ENCODE measurements around the gene RNF126.
"Not testable (repeated sequence)": the region's sequence is repeated elsewhere in the genome, so short reads cannot be mapped to it uniquely, and the experiment has no call there.

The RNF126 gene

DNA sequence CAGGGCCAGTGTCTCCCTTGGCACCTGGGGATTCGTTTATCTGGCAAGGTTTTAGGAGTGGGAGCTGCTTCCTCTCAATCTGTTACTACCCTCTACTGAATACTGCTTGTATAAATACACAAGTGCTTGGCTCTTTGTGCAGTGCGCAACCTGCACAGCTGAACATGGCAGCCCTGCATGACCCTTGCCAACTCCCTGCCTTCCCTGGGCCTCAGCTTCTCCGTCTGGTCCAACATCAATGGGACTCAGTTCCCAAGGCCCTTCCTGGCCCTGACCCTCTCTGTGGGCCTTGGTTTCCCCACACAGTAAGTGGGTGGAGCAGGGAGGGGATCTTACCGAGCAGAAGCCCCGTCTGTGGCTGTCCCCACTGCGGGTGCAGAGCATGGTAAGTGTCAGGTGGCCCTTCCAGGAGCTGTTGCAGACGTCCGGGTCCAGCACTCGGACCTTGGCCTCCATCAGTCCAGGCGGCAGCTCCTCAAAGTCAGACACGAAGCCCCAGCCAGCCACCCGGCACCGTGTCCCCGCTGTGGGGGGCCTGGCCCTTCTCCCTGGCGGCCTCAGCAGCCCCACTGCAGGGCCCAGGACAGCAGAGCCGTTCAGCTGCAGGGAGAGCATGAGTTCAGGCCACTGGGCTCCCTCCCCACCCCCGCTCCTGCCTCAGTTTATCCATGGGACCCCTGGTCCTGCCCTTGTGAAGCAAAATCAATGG is 23.7 kb upstream of the RNF126 start:
- DNase-seq (ENCODE audit: low read depth in 1 of 2, low spot score in 1 of 2) = no peak

DNA sequence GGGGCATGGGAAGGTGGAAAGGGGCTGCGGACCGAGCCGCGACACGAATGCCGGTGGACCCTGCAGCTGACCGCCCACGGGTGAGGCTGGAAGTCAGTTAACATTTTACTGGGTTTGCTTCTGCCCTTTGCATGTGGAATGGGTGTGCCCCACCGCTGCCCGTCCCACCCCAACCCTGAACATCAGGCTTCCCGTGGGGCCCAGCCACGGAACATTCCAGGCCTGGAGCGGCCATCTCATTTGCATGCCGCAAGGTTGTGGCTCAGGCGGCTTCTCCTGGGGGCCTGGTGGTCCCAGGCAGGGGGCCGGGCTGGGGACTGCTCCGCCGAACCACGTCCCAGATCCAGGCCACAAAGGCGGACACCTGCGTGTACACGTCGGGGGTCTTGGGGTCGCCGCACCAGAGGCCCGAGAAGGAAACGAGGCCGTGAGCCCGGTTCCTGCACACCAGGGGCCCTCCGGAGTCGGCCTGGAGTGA is 22.5 kb upstream of the RNF126 start:
- no peak for DNase-seq (ENCODE audit: low read depth in 1 of 2, low spot score in 1 of 2)

DNA sequence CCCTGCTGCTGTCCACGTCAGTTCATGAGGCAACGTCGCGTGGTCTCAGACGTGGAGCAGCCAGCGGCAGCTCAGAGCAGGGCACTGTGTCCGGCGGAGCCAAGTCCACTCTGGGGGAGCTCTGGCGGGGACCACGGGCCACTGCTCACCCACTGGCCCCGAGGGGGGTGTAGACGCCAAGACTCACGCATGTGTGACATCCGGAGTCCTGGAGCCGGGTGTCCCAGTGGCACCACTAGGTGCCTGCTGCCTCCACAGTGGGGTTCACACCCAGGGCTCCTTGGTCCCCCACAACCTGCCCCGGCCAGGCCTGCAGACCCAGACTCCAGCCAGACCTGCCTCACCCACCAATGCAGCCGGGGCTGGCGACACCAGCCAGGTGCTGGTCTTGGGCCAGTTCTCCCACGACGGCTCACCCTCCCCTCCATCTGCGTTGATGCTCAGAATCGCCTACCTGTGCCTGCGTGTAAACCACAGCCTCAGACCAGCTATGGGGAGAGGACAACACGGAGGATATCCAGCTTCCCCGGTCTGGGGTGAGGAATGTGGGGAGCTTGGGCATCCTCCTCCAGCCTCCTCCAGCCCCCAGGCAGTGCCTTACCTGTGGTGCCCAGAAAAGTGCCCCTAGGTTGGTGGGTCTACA is 19.8 kb upstream of the RNF126 start:
- no peak for DNase-seq (ENCODE audit: low read depth in 1 of 2, low spot score in 1 of 2)

DNA sequence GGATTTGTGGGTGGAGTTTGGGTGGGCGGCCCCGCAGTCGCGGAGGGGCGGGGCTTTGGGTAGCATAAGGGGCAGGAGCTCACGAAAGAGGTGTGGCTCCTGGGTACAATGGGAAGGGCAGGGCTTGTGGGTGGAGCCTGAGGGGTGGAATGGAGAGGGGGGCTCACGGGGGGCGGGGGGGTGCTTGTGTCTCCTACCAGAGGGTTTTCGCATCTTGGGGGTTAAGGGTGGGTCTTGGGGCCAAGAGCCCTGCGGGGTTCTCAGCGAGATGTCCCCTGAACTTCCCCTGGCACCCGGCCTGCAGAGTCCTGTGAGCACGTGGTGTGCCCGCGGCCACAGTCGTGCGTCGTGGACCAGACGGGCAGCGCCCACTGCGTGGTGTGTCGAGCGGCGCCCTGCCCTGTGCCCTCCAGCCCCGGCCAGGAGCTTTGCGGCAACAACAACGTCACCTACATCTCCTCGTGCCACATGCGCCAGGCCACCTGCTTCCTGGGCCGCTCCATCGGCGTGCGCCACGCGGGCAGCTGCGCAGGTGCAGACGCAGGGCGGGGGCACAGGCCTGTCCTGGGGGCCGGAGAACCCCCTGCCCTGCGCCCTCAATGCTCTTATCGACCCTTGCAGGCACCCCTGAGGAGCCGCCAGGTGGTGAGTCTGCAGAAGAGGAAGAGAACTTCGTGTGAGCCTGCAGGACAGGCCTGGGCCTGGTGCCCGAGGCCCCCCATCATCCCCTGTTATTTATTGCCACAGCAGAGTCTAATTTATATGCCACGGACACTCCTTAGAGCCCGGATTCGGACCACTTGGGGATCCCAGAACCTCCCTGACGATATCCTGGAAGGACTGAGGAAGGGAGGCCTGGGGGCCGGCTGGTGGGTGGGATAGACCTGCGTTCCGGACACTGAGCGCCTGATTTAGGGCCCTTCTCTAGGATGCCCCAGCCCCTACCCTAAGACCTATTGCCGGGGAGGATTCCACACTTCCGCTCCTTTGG is 18.3 kb upstream of the RNF126 start:
- no peak for DNase-seq (ENCODE audit: low read depth in 1 of 2, low spot score in 1 of 2)

DNA sequence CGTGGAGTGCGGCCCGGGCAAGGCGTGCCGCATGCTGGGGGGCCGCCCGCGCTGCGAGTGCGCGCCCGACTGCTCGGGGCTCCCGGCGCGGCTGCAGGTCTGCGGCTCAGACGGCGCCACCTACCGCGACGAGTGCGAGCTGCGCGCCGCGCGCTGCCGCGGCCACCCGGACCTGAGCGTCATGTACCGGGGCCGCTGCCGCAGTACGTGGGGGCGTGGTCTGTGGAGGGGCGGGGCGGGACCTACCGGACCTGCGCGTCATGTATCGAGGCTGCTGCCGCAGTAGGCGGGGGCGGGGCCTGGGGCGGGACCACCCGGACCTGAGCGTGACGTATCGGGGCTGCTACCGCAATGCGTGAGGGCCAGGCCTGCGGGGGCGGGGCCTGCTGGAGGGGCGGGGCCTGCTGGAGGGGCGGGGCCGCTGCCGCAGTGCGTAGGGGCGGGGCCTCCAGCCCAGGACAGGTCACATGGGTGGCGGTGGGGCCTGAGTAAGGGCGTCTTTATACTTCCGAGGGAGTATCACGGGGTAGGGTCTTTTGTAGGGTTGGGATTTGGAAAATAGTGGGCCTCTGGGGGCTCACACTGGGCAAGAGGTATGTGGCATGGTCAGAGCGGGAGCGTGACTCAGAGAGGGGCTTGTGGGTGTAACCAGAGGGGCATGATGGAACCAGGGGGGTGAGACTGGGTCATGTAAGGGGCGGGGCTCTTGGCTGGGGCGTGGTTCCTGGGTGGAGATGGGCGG is 17.4 kb upstream of the RNF126 start:
- DNase-seq (ENCODE audit: low read depth in 1 of 2, low spot score in 1 of 2) = peak; percentile 99

DNA sequence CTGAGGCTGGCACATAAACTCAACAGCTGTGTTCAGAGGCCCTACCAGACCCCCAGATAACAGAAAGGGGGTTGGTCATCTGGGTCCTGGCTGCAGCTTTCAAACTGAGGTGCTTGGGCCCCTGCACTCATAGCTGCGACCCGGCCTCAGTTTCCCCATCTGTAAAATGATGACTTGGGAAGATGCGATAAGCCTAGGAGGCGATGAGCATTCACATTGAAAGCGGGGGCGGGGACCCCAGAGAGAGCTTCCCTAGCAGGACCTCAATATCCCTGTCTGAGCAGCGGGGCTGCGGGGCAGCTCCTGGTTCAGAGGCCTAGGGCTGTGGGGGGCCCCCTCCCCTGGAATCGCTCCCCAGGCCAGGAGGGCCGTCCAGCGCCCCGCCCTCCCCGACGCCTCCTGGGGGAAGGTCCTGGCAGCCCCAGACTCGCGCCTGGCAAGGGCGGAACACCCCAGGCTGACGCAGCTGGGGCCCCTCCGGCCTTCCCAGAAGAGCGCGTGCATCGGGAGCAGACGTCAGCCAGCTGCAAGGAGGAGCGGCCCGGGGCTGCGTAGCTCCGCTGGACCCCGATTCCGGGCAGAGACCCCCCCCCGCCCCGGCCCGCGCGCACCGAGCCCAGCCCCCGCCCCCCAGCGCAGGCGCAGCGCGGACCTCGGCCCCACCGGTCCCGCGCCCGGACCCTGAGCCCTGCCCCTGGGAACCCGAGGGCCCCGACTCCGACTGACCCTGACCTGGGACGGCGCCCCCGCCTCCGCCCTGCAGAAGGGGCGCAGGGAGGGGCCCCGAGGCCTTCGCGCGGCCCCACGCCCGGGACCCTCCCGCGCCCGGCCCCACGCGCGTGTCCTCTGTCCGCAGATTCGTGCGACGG is 16.6 kb upstream of the RNF126 start:
- no peak for DNase-seq (ENCODE audit: low read depth in 1 of 2, low spot score in 1 of 2)

DNA sequence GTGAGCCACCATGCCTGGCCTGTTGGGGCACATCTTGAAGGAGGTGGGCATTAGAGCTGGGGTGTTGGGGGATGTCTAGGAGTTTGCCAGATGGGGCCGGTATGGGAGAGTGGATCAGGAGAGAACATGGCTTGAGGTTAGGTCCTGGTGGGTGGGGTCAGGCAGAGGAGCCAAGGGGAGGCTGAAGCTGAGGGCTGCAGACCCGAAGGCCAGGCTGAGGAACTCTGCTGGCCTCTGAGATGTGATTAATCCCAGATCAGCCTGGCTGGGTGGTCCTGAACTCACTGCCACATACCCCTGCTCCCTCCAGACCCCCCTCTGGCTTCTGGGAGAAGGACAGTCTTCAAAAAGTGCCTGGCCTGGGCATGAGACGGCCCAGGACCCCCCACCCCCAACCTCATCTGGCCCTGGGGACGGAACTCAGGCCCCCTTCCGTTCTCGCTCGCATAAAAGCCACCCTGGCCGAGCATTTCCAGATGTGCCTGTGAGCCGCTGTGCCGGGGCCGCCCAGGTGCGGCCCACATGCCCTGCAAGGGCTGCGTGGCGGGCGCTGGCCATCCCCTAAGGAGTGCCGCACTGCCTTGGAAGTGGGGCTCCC is 15.9 kb upstream of the RNF126 start:
- DNase-seq (ENCODE audit: low read depth in 1 of 2, low spot score in 1 of 2) = no peak

DNA sequence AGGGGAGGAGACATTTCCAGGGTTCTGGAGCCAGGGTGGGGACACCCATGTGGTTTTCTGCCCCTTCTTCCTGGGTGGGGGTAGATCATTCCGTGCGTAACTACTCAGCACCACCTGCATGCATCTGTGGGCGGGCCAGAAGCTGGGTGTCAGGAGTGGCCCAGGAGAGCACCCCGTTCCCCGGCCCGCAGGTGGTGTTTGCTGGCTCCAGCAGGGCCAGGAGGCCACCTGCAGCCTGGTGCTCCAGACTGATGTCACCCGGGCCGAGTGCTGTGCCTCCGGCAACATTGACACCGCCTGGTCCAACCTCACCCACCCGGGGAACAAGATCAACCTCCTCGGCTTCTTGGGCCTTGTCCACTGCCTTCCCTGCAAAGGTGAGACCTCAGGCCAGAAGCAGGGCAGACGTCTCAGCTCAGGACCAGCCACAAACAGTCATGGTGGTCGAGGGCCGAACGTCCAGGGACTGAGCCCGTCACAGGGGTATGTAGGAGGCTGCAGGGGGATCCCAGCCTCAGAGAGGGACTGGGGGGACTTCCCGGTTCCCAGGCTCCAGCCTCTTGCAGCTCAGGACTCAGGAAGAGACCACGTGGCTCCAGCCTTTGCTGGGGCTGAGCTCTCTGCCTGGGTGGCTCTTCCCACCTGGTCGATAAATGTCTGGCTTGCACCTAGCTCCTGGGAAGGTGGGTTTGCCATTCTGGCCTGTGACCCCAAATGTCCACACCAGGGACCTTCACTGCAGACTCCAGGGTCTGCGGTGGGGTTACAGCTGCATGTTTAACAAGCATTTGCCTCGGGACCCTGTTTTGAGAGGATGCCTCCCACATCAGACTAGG is 14.8 kb upstream of the RNF126 start:
- no peak for DNase-seq (ENCODE audit: low read depth in 1 of 2, low spot score in 1 of 2)

DNA sequence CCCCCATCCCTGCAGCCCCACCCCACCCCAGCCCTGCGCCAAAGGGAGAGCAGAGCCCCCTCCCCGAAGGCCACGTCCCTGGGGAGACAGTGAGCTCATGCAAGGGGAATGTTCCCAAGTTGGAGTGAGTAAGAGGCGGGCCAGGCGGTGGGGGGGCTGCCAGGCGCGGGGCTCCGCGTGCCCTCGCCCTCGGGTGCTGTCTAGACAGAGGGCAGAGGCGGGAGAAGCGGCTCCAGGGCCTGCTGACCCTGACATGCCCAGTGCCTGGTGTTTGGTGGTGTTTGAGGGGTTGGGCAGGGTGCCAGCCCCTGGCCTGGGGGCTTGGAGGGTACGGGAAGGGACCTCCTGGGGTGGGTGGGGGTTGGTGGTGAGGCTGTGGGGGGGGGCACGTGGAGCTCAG is 14.2 kb upstream of the RNF126 start:
- no peak for DNase-seq (ENCODE audit: low read depth in 1 of 2, low spot score in 1 of 2)

DNA sequence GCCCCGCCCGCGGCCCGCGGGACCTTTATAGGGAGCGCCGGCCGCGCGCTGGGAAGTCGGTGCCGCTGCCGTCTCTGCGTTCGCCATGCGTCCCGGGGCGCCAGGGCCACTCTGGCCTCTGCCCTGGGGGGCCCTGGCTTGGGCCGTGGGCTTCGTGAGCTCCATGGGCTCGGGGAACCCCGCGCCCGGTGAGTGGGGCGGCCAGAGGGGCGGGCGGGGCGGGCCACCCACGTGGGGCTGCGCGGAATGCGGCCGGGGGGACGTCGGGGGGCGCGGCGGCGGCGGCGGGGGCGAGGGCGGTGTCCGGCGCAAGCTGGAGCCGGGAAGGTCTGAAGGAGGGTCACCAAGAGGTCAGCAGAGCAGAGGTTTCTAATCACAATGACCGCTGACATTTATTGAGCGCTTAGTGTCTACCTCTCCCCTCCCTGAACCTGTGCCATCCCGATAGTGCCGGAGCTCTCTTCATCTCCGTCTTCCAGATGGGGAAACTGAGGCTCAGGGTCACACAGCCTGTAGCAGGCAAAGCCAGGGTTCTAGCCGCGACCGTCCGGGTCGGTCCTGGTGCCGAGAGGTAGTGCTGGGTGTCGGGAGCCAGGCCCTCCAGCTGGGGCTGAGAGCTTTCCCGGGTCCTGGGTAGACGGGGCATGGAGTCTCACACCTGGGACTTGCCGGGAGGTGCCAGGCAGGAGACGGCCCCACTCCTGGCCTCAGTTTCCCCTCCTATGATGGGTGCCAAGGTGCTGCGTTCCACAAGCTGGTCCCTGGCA is 13.5 kb upstream of the RNF126 start, which contains the start of gene FSTL3:
TSS of gene FSTL3 (plus strand) at position 54 of the 767 bp plus-strand sequence. CDS start at position 86, 32 bp downstream.
- no peak for DNase-seq (ENCODE audit: low read depth in 1 of 2, low spot score in 1 of 2)

DNA sequence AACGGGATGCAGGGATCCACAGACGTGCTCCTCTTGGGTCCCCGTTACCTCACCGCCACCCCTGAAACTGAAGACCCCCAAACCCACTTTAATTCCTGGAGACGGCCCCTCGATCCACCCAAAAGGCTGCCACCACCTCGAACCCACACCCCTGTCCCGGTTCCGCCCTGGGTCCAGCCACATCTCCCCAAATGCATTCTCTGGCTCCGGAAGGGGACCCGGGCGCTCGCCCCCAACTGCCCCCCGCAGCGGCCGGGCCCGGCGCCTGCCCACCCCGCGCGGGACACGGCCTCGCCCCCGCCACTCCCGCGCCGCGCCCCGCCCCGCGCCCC is 13.0 kb upstream of the RNF126 start:
- no peak for DNase-seq (ENCODE audit: low read depth in 1 of 2, low spot score in 1 of 2)

DNA sequence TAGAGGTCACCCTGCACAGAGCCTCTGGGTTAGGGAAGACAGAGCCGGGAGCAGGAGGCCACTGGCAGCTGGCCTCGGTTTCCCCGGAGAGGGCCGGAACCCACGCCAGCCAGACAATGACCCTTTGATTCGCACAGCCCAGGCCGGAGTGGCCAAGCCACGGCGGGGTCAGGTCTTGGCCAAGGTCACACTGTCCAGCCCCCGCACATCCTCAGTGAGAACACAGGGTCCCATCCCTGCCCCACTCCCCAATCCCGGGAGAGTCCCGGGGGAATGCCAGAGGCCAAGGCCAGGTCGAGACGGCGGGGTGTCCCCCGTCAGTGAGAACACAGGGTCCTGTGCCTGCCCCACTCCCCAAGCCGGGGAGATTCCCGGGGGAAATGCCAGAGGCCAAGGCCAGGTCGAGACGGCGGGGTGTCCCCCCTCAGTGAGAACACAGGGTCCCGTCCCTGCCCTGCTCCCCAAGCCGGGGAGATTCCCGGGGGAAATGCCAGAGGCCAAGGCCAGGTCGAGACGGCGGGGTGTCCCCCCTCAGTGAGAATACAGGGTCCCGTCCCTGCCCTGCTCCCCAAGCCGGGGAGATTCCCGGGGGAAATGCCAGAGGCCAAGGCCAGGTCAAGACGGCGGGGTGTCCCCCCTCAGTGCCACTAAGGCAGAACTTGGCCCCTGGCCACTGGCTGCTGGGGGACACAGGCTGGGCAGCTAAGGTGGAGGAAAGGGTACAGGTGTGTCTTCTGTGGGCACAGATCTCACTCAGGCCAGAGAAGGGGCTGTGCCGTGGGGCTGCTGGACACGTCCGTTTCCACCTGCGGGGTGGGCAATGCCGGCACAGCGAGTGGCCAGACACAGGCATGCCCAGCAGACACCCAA is 11.5 kb upstream of the RNF126 start:
- DNase-seq (ENCODE audit: low read depth in 1 of 2, low spot score in 1 of 2) = no peak

DNA sequence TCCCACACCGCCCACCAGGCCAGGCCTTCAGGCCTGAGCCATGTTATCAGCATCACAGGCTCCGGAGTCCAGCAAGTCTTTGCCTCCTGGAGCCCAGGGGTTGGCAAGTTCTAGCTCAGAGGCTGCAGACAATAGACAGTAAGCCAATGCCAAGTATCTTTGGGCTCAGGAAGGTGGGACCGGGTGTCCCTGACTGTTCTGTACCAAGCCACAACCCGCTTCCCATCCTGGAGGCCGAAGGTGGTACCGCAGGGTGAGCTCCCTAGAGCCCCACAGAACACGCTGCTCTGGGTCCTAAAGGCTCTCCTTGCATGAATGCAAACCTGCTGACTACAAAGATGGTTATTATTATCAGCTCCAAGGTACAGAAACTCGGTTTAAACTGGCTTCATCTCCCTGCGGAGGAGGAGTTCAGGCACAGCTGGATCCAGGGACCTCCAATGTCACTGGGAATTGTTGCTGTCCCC is 7.6 kb upstream of the RNF126 start:
- DNase-seq (ENCODE audit: low read depth in 1 of 2, low spot score in 1 of 2) = no peak

DNA sequence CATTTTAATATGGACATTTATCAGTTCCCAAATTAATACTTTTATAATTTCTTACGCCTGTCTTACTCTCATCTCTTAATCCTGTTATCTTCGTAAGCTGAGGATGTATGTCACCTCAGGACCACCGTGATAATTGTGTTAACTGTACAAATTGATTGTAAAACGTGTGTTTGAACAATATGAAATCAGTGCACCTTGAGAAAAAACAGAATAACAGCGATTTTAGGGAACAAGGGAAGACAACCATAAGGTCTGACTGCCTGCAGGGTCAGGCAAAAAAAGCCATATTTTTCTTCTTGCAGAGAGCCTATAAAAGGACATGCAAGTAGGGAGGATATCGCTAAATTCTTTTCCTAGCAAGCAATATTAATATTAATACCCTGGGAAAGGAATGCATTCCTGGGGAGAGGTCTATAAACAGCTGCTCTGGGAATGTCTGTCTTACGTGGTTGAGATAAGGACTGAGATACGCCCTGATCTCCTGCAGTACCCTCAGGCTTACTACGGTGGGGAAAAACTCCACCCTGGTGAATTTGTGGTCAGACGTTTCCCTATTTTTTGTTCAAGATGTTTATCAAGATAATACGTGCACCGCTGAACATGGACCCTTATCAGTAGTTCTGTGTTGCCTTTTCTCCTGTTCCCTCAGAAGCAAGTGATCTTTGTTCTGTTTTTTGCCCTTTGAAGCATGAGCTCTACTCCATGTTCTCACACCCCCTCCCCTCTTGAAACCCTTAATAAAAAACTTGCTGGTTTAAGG is 5.8 kb upstream of the RNF126 start:
- not testable (repeated sequence) for DNase-seq (ENCODE audit: low read depth in 1 of 2, low spot score in 1 of 2)

DNA sequence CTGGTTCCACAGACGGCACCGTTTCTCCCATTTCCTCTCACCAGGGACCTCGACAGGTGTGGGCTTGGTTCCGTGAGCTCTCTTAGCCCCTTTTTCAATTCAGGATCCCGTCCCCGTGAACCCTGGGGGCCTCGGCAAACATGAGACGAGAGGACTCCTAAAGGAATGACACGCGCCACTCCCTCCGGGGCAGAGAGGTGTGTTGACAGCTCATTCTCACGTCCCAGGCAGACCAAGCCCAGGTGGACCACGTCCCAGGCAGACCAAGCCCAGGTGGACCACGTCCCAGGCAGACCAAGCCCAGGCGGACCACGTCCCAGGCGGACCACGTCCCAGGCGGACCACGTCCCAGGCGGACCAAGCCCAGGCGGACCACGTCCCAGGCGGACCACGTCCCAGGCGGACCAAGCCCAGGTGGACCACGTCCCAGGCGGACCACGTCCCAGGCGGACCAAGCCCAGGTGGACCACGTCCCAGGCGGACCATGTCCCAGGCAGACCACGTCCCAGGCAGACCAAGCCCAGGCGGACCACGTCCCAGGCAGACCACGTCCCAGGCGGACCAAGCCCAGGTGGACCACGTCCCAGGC is 4.1 kb upstream of the RNF126 start:
- not testable (repeated sequence) for DNase-seq (ENCODE audit: low read depth in 1 of 2, low spot score in 1 of 2)

All from activated T-helper 1 cell treated with anti-CD3 and anti-CD28 coated beads, Interleukin-2, amount 50 U/mL, for 16 hours (primary cell).